Right atrium auricular region (tissue), 2 donors: ENCODE measurements around the gene COBL. TPM values are rescaled to one million over a fixed set of nuclear protein-coding genes. Genes with fewer than 3 reads are reported as not detected.
A peak's percentile ranks its signal among the peaks of the same experiment; 100 is the strongest.

Source experiments
- DNase-seq: peaks from one replicate; pipeline ENCODE4 v3.0.0-alpha.2; 2019; ENCODE audit warnings: low spot score
- H3K27ac ChIP-seq, 2 donors: fragments of 200-600 bp; sonication (generic); 1 replicate in 1 of 2; 2 replicates in 1 of 2; pipeline ENCODE4 v1.5.1; 2016 to 2019
- H3K27me3 ChIP-seq, 2 donors: fragments of 200-600 bp; sonication (generic); one replicate each; pipeline versions ENCODE4 v1.5.1 to v1.6.0; 2017 to 2019
- H3K36me3 ChIP-seq: fragments of 200-600 bp; sonication (generic); one replicate; pipeline ENCODE4 v1.5.1; 2016
- H3K4me1 ChIP-seq, 2 donors: fragments of 200-600 bp; sonication (generic); one replicate each; pipeline versions ENCODE4 v1.5.1 to v1.6.0; 2017 to 2019
- H3K4me3 ChIP-seq, 2 donors: fragments of 200-600 bp; sonication (generic); 1 replicate in 1 of 2; 2 replicates in 1 of 2; pipeline ENCODE4 v1.5.1; 2017 to 2019; ENCODE audit warnings: mild to moderate bottlenecking in 1 of 2, moderate library complexity in 1 of 2
- H3K9me3 ChIP-seq, 2 donors: fragments of 200-600 bp; sonication (generic); one replicate each; pipeline ENCODE4 v1.5.1; 2019
- total RNA-seq, 2 donors: library from RNA; depleted of rRNA; stranded (reverse); fragments of >200 nt; gene quantifications; one replicate each; pipeline ENCODE4 v1.1.0, GENCODE V29; 2016
- TF ChIP-seq, protein P1 (sequence below), 2 donors: fragments of 200-600 bp; sonication (generic); IDR thresholded peaks; one replicate each; pipeline ENCODE4 v1.5.1; 2019; ENCODE audit warnings: antibody characterized with exemption in 2 of 2

Gene COBL
- total RNA-seq, 2 donors from 2014 or later, result 26.3 to 31.4 TPM

DNA sequence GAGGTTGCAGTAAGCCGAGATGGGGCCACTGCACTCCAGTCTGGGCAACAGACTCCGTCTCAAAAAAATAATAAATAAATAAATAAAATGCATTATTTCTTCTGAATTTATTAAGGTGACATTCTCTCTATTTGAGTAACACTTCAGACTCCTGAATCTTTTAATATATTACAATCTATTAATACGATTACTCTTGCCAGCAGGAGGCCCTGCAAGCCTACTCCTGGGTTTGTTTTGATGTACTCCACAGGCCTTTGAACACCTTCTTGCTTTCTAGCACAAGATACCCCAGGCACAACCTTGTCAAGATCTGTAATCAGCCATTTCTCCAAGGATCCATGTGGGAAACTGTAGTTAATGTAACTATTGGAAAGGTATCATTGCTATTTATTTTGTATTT is 63.5 kb downstream of the COBL start:
- TF ChIP-seq, protein P1, sequence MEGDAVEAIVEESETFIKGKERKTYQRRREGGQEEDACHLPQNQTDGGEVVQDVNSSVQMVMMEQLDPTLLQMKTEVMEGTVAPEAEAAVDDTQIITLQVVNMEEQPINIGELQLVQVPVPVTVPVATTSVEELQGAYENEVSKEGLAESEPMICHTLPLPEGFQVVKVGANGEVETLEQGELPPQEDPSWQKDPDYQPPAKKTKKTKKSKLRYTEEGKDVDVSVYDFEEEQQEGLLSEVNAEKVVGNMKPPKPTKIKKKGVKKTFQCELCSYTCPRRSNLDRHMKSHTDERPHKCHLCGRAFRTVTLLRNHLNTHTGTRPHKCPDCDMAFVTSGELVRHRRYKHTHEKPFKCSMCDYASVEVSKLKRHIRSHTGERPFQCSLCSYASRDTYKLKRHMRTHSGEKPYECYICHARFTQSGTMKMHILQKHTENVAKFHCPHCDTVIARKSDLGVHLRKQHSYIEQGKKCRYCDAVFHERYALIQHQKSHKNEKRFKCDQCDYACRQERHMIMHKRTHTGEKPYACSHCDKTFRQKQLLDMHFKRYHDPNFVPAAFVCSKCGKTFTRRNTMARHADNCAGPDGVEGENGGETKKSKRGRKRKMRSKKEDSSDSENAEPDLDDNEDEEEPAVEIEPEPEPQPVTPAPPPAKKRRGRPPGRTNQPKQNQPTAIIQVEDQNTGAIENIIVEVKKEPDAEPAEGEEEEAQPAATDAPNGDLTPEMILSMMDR (IDR thresholded peaks at IDR 0.05), result peak in 1 of 2 donors; percentile 47
- DNase-seq, result peak; percentile 23
- no peaks in the 10 kb centered on the region for H3K9me3 ChIP-seq
- H3K4me1 ChIP-seq, result peaks cover 0 to 13% of the 10 kb centered on the region in 2 donors
- H3K36me3 ChIP-seq, result no peaks in the 10 kb centered on the region
- no peak overlapping the region for H3K27ac ChIP-seq
- H3K4me3 ChIP-seq, result no peak overlapping the region
- no peaks in the 10 kb centered on the region for H3K27me3 ChIP-seq

DNA sequence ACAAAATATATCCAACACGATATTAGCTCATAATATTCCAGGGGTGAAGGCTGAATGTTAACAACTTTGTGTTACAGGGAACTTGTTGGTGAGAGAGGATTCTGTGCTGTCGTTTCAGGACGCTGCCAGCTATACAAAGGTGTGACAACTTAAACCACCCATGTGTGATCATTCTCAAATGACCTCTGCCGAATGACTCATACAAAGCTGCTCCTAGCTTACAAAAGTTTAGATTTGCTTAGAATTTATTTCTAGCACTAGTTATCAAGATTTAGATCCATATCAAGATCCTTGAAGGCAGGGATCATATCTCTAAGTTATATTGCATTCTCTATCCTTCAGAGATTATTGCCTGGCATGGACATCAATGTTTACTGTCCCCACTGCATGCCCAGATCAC is 65.3 kb downstream of the COBL start:
- no peak for DNase-seq
- no peak overlapping the region for H3K27ac ChIP-seq
- TF ChIP-seq, protein P1 (IDR thresholded peaks at IDR 0.05), result no peak
- H3K4me3 ChIP-seq, result no peak overlapping the region
- no peaks in the 10 kb centered on the region for H3K9me3 ChIP-seq
- H3K4me1 ChIP-seq, result peaks cover 0 to 13% of the 10 kb centered on the region in 2 donors
- H3K27me3 ChIP-seq, result no peaks in the 10 kb centered on the region
- H3K36me3 ChIP-seq, result no peaks in the 10 kb centered on the region

DNA sequence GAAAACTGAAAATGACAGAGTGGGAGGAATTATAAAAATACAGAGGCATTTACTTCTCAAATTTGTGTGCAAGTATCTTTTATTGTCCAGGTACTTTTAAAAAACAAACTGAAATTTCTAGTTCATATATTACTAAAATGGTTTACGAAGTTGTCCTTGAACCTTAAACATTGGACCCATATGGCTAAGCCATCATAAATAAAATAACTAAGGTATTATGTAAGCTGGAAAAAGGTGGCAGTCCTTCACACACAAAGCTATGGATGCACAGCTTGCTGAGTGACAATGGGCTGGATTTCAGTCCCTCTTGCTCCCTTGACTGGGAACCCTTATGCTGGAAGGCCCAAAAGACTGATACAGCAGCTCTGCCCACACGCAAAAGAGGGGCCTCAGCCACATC is 66.1 kb downstream of the COBL start:
- Histone ChIP-seq H3K9me3 (no peaks in the 10 kb centered on the region), H3K36me3 (no peaks in the 10 kb centered on the region), H3K4me3 (no peak overlapping the region), H3K27me3 (no peaks in the 10 kb centered on the region), H3K27ac (no peak overlapping the region), H3K4me1 (peaks cover 0 to 11% of the 10 kb centered on the region in 2 donors)
- TF ChIP-seq, protein P1 (IDR thresholded peaks at IDR 0.05), result no peak
- no peak for DNase-seq

- no peaks in the 10 kb centered on the region for H3K36me3 ChIP-seq
- H3K4me3 ChIP-seq, result no peak overlapping the region
- H3K9me3 ChIP-seq, result no peaks in the 10 kb centered on the region
- TF ChIP-seq, protein P1 (IDR thresholded peaks at IDR 0.05), result no peak
- H3K27ac ChIP-seq, result no peak overlapping the region
- peaks cover 0 to 12% of the 10 kb centered on the region in 2 donors for H3K4me1 ChIP-seq
- H3K27me3 ChIP-seq, result no peaks in the 10 kb centered on the region
- DNase-seq, result no peak
Measured at GRCh38 chr7:51249991-51250390, 66.6 kb downstream of the COBL start.

GRCh38 chr7:51249187-51249945 is 67.2 kb downstream of the COBL start:
- TF ChIP-seq, protein P1 (IDR thresholded peaks at IDR 0.05), result no peak
- Histone ChIP-seq H3K27me3 (no peaks in the 10 kb centered on the region), H3K36me3 (no peaks in the 10 kb centered on the region), H3K4me1 (peaks cover 0 to 12% of the 10 kb centered on the region in 2 donors), H3K9me3 (no peaks in the 10 kb centered on the region), H3K27ac (no peak overlapping the region), H3K4me3 (no peak overlapping the region)
- DNase-seq, result no peak
